Measurements from ENCODE around the gene TRIO. TPM values are rescaled to one million over a fixed set of nuclear protein-coding genes. Genes with fewer than 3 reads are reported as not detected.

TRIO gene
- total RNA-seq, 2 experiments from 2014 or later, result 3.7 to 4.2 TPM

GRCh38 chr5:14218897-14219573, 75.9 kb downstream of the TRIO start:
- Mint-ChIP-seq H3K4me1 (peaks cover 35% of the 10 kb centered on the region), H3K27me3 (peaks cover 17% of the 10 kb centered on the region), H3K36me3 (ENCODE audit: low read depth) (no peaks in the 10 kb centered on the region), H3K4me3 (no peak overlapping the region), H3K9me3 (no peaks in the 10 kb centered on the region), H3K27ac (no peak overlapping the region)
- POLR2A ChIA-PET, result no interaction called here
- DNase-seq, result no peak
- CTCF ChIA-PET, result no interaction called here

GRCh38 chr5:14219800-14220512, 76.8 kb downstream of the TRIO start:
- H3K4me3 Mint-ChIP-seq, result no peak overlapping the region
- peaks cover 36% of the 10 kb centered on the region for H3K4me1 Mint-ChIP-seq
- H3K27me3 Mint-ChIP-seq, result peaks cover 17% of the 10 kb centered on the region
- CTCF ChIA-PET, result no interaction called here
- H3K36me3 Mint-ChIP-seq (ENCODE audit: low read depth), result no peaks in the 10 kb centered on the region
- no peak for DNase-seq
- no peaks in the 10 kb centered on the region for H3K9me3 Mint-ChIP-seq
- POLR2A ChIA-PET, result no interaction called here
- no peak overlapping the region for H3K27ac Mint-ChIP-seq

GRCh38 chr5:14220642-14221041, 77.5 kb downstream of the TRIO start:
- H3K4me3 Mint-ChIP-seq, result no peak overlapping the region
- no peak for DNase-seq
- peaks cover 14% of the 10 kb centered on the region for H3K27me3 Mint-ChIP-seq
- no peaks in the 10 kb centered on the region for H3K9me3 Mint-ChIP-seq
- no peaks in the 10 kb centered on the region for H3K36me3 Mint-ChIP-seq (ENCODE audit: low read depth)
- CTCF ChIA-PET, result no interaction called here
- POLR2A ChIA-PET, result no interaction called here
- H3K4me1 Mint-ChIP-seq, result peaks cover 37% of the 10 kb centered on the region
- no peak overlapping the region for H3K27ac Mint-ChIP-seq

GRCh38 chr5:14221732-14222131, 78.6 kb downstream of the TRIO start:
- CTCF ChIA-PET, result no interaction called here
- H3K27me3 Mint-ChIP-seq, result peaks cover 7% of the 10 kb centered on the region
- H3K27ac Mint-ChIP-seq, result no peak overlapping the region
- DNase-seq, result no peak
- no peaks in the 10 kb centered on the region for H3K9me3 Mint-ChIP-seq
- H3K36me3 Mint-ChIP-seq (ENCODE audit: low read depth), result no peaks in the 10 kb centered on the region
- H3K4me1 Mint-ChIP-seq, result peaks cover 37% of the 10 kb centered on the region
- POLR2A ChIA-PET, result no interaction called here
- H3K4me3 Mint-ChIP-seq, result no peak overlapping the region

GRCh38 chr5:14222206-14222605, 79.1 kb downstream of the TRIO start:
- Mint-ChIP-seq H3K27me3 (peaks cover 7% of the 10 kb centered on the region), H3K4me1 (peaks cover 37% of the 10 kb centered on the region), H3K4me3 (no peak overlapping the region), H3K36me3 (ENCODE audit: low read depth) (no peaks in the 10 kb centered on the region), H3K27ac (no peak overlapping the region), H3K9me3 (no peaks in the 10 kb centered on the region)
- ChIA-PET POLR2A (no interaction called here), CTCF (no interaction called here)
- no peak for DNase-seq

- peaks cover 7% of the 10 kb centered on the region for H3K27me3 Mint-ChIP-seq
- no peaks in the 10 kb centered on the region for H3K9me3 Mint-ChIP-seq
- H3K4me1 Mint-ChIP-seq, result peaks cover 32% of the 10 kb centered on the region
- no peaks in the 10 kb centered on the region for H3K36me3 Mint-ChIP-seq (ENCODE audit: low read depth)
- H3K4me3 Mint-ChIP-seq, result no peak overlapping the region
- CTCF ChIA-PET, result no interaction called here
- DNase-seq, result peak; percentile 11
- POLR2A ChIA-PET, result no interaction called here
- no peak overlapping the region for H3K27ac Mint-ChIP-seq
These were observed 80.2 kb downstream of the TRIO start for GRCh38 chr5:14223372-14223771.

- H3K36me3 Mint-ChIP-seq (ENCODE audit: low read depth), result no peaks in the 10 kb centered on the region
These were observed 82.2 kb downstream of the TRIO start for GRCh38 chr5:14225173-14225834.

GRCh38 chr5:14226149-14226548, 83.0 kb downstream of the TRIO start:
- POLR2A ChIA-PET, result no interaction called here
- Mint-ChIP-seq H3K4me3 (no peak overlapping the region), H3K27me3 (peaks cover 6% of the 10 kb centered on the region), H3K36me3 (ENCODE audit: low read depth) (no peaks in the 10 kb centered on the region), H3K27ac (no peak overlapping the region), H3K9me3 (no peaks in the 10 kb centered on the region), H3K4me1 (peaks cover 24% of the 10 kb centered on the region)
- CTCF ChIA-PET, result no interaction called here
- DNase-seq, result no peak

More at GRCh38 chr5:14225173-14225834, 82.2 kb downstream of the TRIO start:
- Mint-ChIP-seq H3K4me1 (peaks cover 24% of the 10 kb centered on the region), H3K27ac (no peak overlapping the region), H3K4me3 (no peak overlapping the region), H3K9me3 (no peaks in the 10 kb centered on the region), H3K27me3 (peaks cover 7% of the 10 kb centered on the region)
- POLR2A ChIA-PET, result interaction anchor here (0.6 kb wide), 1 partner anchor 77 kb away, joined by 4 read pairs; no protein-coding TSS in a partner anchor
- CTCF ChIA-PET, result no interaction called here
- DNase-seq, result no peak

- Mint-ChIP-seq H3K9me3 (no peaks in the 10 kb centered on the region), H3K4me1 (peaks cover 20% of the 10 kb centered on the region), H3K27ac (no peak overlapping the region), H3K4me3 (no peak overlapping the region), H3K27me3 (peaks cover 3% of the 10 kb centered on the region), H3K36me3 (ENCODE audit: low read depth) (no peaks in the 10 kb centered on the region)
- ChIA-PET CTCF (no interaction called here), POLR2A (no interaction called here)
- no peak for DNase-seq
These were observed 83.4 kb downstream of the TRIO start for GRCh38 chr5:14226554-14226953.

- H3K9me3 Mint-ChIP-seq, result no peaks in the 10 kb centered on the region
- no peak overlapping the region for H3K27ac Mint-ChIP-seq
- ChIA-PET POLR2A (no interaction called here), CTCF (no interaction called here)
- DNase-seq, result no peak
- H3K4me1 Mint-ChIP-seq, result peaks cover 17% of the 10 kb centered on the region
- H3K36me3 Mint-ChIP-seq (ENCODE audit: low read depth), result no peaks in the 10 kb centered on the region
- no peaks in the 10 kb centered on the region for H3K27me3 Mint-ChIP-seq
- H3K4me3 Mint-ChIP-seq, result no peak overlapping the region
These were observed 83.8 kb downstream of the TRIO start for GRCh38 chr5:14226992-14227391.

- peaks cover 14% of the 10 kb centered on the region for H3K4me1 Mint-ChIP-seq
- H3K4me3 Mint-ChIP-seq, result no peak overlapping the region
- H3K9me3 Mint-ChIP-seq, result no peaks in the 10 kb centered on the region
- H3K27ac Mint-ChIP-seq, result no peak overlapping the region
- ChIA-PET CTCF (no interaction called here), POLR2A (no interaction called here)
- no peaks in the 10 kb centered on the region for H3K27me3 Mint-ChIP-seq
- no peak for DNase-seq
- no peaks in the 10 kb centered on the region for H3K36me3 Mint-ChIP-seq (ENCODE audit: low read depth)
These were observed 84.4 kb downstream of the TRIO start for GRCh38 chr5:14227513-14227912.

GRCh38 chr5:14228219-14228618, 85.1 kb downstream of the TRIO start:
- DNase-seq, result no peak
- Mint-ChIP-seq H3K4me3 (no peak overlapping the region), H3K4me1 (peaks cover 7% of the 10 kb centered on the region), H3K27ac (no peak overlapping the region), H3K36me3 (ENCODE audit: low read depth) (no peaks in the 10 kb centered on the region), H3K9me3 (no peaks in the 10 kb centered on the region), H3K27me3 (no peaks in the 10 kb centered on the region)
- ChIA-PET POLR2A (no interaction called here), CTCF (no interaction called here)

- H3K36me3 Mint-ChIP-seq (ENCODE audit: low read depth), result no peaks in the 10 kb centered on the region
- CTCF ChIA-PET, result no interaction called here
- POLR2A ChIA-PET, result no interaction called here
- H3K9me3 Mint-ChIP-seq, result no peaks in the 10 kb centered on the region
- DNase-seq, result no peak
- no peak overlapping the region for H3K27ac Mint-ChIP-seq
- no peaks in the 10 kb centered on the region for H3K27me3 Mint-ChIP-seq
- peaks cover 1% of the 10 kb centered on the region for H3K4me1 Mint-ChIP-seq
- H3K4me3 Mint-ChIP-seq, result no peak overlapping the region
These were observed 86.0 kb downstream of the TRIO start for GRCh38 chr5:14229181-14229580.
